Measurements from ENCODE around the gene LAPTM5.

DNA sequence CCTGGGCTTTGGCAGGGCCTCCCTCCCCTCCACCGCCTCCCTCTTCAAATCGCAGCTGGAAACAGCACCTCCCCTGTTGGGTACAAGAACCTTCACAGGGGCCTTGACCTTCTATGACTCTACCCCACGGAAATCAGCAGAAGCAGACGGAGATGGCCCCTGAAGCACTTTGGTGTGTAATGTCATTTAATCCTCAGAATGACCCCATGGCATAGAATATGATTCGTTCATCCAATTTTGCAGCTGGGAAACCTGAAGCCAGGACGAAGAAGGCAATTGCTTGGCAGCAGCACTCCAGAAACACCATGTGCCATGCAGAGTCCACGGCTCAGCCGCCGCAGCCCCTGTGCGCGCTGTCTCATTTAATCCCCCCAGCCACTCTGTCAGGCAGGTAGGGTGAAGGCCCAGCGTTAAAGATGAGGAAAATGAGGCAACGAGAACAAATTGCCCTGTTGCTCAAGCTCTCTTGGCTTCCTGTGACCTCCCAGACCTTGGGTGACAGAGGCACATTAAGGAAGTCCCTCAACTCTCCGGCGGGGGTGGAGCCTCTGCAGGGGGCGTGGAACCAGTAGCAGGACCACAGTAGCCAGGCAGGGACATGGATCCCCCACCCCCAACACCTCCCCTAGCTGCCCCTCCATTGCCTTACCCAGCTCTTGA, 25.8 kb upstream of the LAPTM5 start:
- TF ChIP-seq, protein P1, sequence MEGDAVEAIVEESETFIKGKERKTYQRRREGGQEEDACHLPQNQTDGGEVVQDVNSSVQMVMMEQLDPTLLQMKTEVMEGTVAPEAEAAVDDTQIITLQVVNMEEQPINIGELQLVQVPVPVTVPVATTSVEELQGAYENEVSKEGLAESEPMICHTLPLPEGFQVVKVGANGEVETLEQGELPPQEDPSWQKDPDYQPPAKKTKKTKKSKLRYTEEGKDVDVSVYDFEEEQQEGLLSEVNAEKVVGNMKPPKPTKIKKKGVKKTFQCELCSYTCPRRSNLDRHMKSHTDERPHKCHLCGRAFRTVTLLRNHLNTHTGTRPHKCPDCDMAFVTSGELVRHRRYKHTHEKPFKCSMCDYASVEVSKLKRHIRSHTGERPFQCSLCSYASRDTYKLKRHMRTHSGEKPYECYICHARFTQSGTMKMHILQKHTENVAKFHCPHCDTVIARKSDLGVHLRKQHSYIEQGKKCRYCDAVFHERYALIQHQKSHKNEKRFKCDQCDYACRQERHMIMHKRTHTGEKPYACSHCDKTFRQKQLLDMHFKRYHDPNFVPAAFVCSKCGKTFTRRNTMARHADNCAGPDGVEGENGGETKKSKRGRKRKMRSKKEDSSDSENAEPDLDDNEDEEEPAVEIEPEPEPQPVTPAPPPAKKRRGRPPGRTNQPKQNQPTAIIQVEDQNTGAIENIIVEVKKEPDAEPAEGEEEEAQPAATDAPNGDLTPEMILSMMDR (IDR thresholded peaks at IDR 0.05), result no peak
- TF ChIP-seq POLR2AphosphoS5 (IDR thresholded peaks at IDR 0.05; ENCODE audit: insufficient read depth in 1 of 2, low read depth in 1 of 2), result no peak

Measured in vagina (tissue), 2 donors.